GM12892 (cell line): ENCODE measurements around the gene C21orf58.

ENCODE experiments used
- POLR2A ChIP-seq: IDR thresholded peaks from 2 replicates; pipeline ENCODE4 v1.6.1; 2011; ENCODE audit warnings: low read depth, low read length, control low read depth
- POLR2AphosphoS5 ChIP-seq: IDR thresholded peaks from 2 replicates; pipeline ENCODE4 v1.6.1; 2011; ENCODE audit warnings: low read depth, low read length, control low read depth
- TAF1 ChIP-seq: IDR thresholded peaks from 2 replicates; pipeline ENCODE4 v1.6.1; 2011; ENCODE audit warnings: low read depth, mild to moderate bottlenecking, control low read depth, low read length, borderline replicate concordance

GRCh38 chr21:46324390-46325072 is 861 bp upstream of the C21orf58 start:
- no peak for TF ChIP-seq POLR2AphosphoS5
- peak; percentile 82 for TF ChIP-seq TAF1
- peak; percentile 51; the same call in 1 of the 2 replicates for TF ChIP-seq POLR2A
